Psoas muscle (tissue), 8 donors: Measurements from ENCODE around the gene KDM3A. TPM values are rescaled to one million over a fixed set of nuclear protein-coding genes. Genes with fewer than 3 reads are reported as not detected.

Experiments
- ATAC-seq, 4 donors: fragments of 200-7000 bp; cut with Tn5 transposase; one replicate each; pipeline ENCODE4 v1.9.1; 2020; ENCODE audit warnings: moderate library complexity in 3 of 4, mild to moderate bottlenecking in 2 of 4
- DNase-seq, 2 donors: peaks; one replicate each; pipeline ENCODE4 v3.0.0-alpha.2; 2020
- H3K27ac ChIP-seq: fragments of 200-600 bp; one replicate; pipeline ENCODE4 v1.8.0; 2022
- H3K27me3 ChIP-seq, 3 donors: fragments of 200-600 bp in 1 of 3; one replicate each; pipeline versions ENCODE4 v1.6.1 to v1.8.0; 2013 to 2022; ENCODE audit warnings: low read length in 2 of 3, mild to moderate bottlenecking in 2 of 3, moderate library complexity in 1 of 3; ENCODE audit not compliant: insufficient read depth in 3 of 3
- H3K36me3 ChIP-seq, 2 donors: fragments of 200-600 bp in 1 of 2; one replicate each; pipeline versions ENCODE4 v1.6.1 to v1.8.0; 2013 to 2022; ENCODE audit warnings: low read depth in 1 of 2, mild to moderate bottlenecking in 1 of 2, moderate library complexity in 1 of 2; ENCODE audit not compliant: insufficient read depth in 1 of 2
- H3K4me1 ChIP-seq: fragments of 200-600 bp; one replicate; pipeline ENCODE4 v1.8.0; 2022
- H3K4me3 ChIP-seq: fragments of 200-600 bp; one replicate; pipeline ENCODE4 v1.8.0; 2022; ENCODE audit warnings: mild to moderate bottlenecking
- H3K9me3 ChIP-seq: fragments of 200-600 bp; one replicate; pipeline ENCODE4 v1.8.0; 2022
- CTCF ChIP-seq: fragments of 200-600 bp; IDR thresholded peaks from one replicate; pipeline ENCODE4 v1.8.0; 2022; ENCODE audit warnings: antibody characterized with exemption
- WGBS, 3 donors: extraction: QIAGEN DNeasy Blood & Tissue Kit; methylation state at CpG; one replicate each; pipeline versions ENCODE4 v1.1.6 to v1.1.7; 2013; 5-methylcytosine and 5-hydroxymethylcytosine counted together
- intact Hi-C, 2 donors: fragments of 100-400 bp; cut with DNase I; formaldehyde crosslinking; loops; one replicate each; pipeline versions ENCODE4 v1.11.0 to v1.14.2; 2022
- polyA plus RNA-seq, 3 donors: library from polyadenylated mRNA; stranded (reverse); fragments of 200-250 nt; gene quantifications; one replicate each; pipeline ENCODE4 v1.2.3, GENCODE V29; 2013
- total RNA-seq, 4 donors: library from RNA; stranded (reverse); fragmentation: NEBNext Ultra II Directional in 2 of 4; extraction: Animal tissue kit (Norgen Biotek cat#: 25700) in 2 of 4; gene quantifications; one replicate each; pipeline versions ENCODE4 v1.2.1 to v1.2.4, GENCODE V29; 2021 to 2023
- donor health status: healthy with polysubstance abuse.
- donor health status: DM: no; HTN: no; CAD: no; lungs with moderate emphysema.
- donor health status: Bipolar disorder and iron deficiency.
- donor health status: healthy.
- donor health status: DM: yes; HTN: yes; CAD: no.
- donor health status: DM: no; HTN: no; CAD: no.
- donor health status: DM: no; HTN: no; CAD: no.
- donor health status: DM: yes; HTN: yes; CAD: no.

KDM3A gene
- total and polyA plus RNA-seq, 7 donors, result 12.2 to 34.7 (median 23.5) TPM

- no peak for TF ChIP-seq CTCF
- WGBS, 3 donors, result 70 to 83% (median 72%) methylated on average over 1 of the region's 1 CpG
- Histone ChIP-seq H3K9me3 (peaks cover 5% of the 10 kb centered on the region), H3K4me3 (no peak overlapping the region), H3K36me3 (no peaks in the 10 kb centered on the region), H3K4me1 (no peaks in the 10 kb centered on the region), H3K27me3 (peaks cover 0 to 2% (median 0%) of the 10 kb centered on the region in 3 donors), H3K27ac (no peak overlapping the region)
- intact Hi-C loops, result no loop called here
- ATAC-seq (no peak), DNase-seq (no peak)
Observed at GRCh38 chr2:86429335-86429734, 11.8 kb upstream of the KDM3A start.

- no peak for TF ChIP-seq CTCF
- Histone ChIP-seq H3K27ac (no peak overlapping the region), H3K4me1 (no peaks in the 10 kb centered on the region), H3K4me3 (no peak overlapping the region), H3K36me3 (no peaks in the 10 kb centered on the region), H3K27me3 (peaks cover 0 to 2% (median 0%) of the 10 kb centered on the region in 3 donors), H3K9me3 (peaks cover 5% of the 10 kb centered on the region)
- WGBS, 3 donors, result 97 to 100% (median 97%) methylated on average over 1 of the region's 1 CpG
- intact Hi-C loops, result no loop called here
- ATAC-seq, result no peak
- DNase-seq, result no peak
Observed at GRCh38 chr2:86430368-86430767, 10.8 kb upstream of the KDM3A start.

GRCh38 chr2:86433137-86433536, 8.0 kb upstream of the KDM3A start:
- TF ChIP-seq CTCF, result no peak
- Histone ChIP-seq H3K4me3 (no peak overlapping the region), H3K27ac (no peak overlapping the region), H3K4me1 (no peaks in the 10 kb centered on the region), H3K27me3 (peaks cover 0 to 2% (median 0%) of the 10 kb centered on the region in 3 donors), H3K9me3 (peaks cover 24% of the 10 kb centered on the region), H3K36me3 (no peaks in the 10 kb centered on the region)
- ATAC-seq (no peak), DNase-seq (no peak)
- 59 to 81% (median 71%) methylated on average over 1 of the region's 1 CpG for WGBS, 3 donors
- intact Hi-C loops, result no loop called here

- H3K36me3 ChIP-seq, result no peaks in the 10 kb centered on the region
- no peak overlapping the region for H3K4me3 ChIP-seq
- no peaks in the 10 kb centered on the region for H3K27me3 ChIP-seq
- no peak overlapping the region for H3K27ac ChIP-seq
- TF ChIP-seq CTCF, result no peak
- DNase-seq (no peak), ATAC-seq (no peak)
- H3K4me1 ChIP-seq, result no peaks in the 10 kb centered on the region
- intact Hi-C loops, result no loop called here
- peaks cover 33% of the 10 kb centered on the region for H3K9me3 ChIP-seq
Observed at GRCh38 chr2:86434290-86434689, 6.9 kb upstream of the KDM3A start.

- Histone ChIP-seq H3K4me1 (no peaks in the 10 kb centered on the region), H3K36me3 (no peaks in the 10 kb centered on the region), H3K9me3 (peaks cover 39% of the 10 kb centered on the region), H3K27ac (no peak overlapping the region), H3K4me3 (no peak overlapping the region), H3K27me3 (no peaks in the 10 kb centered on the region)
- intact Hi-C loops, result no loop called here
- TF ChIP-seq CTCF, result no peak
- ATAC-seq, result no peak
- 92 to 94% (median 93%) methylated on average over 4 of the region's 4 CpGs for WGBS, 3 donors
- DNase-seq, result no peak
Observed at GRCh38 chr2:86435531-86435930, 5.6 kb upstream of the KDM3A start.
